GM06990 (cell line): ENCODE measurements around the gene CRY2.

Experiments used
- DNase-seq: peaks from one replicate; pipeline ENCODE4 v3.0.0-alpha.2; 2011; ENCODE audit not compliant: insufficient read length; ENCODE audit errors: extremely low read depth
- H3K27me3 ChIP-seq: replicated peaks from 2 replicates; pipeline ENCODE4 v1.6.0; 2011; ENCODE audit warnings: low read length; ENCODE audit not compliant: control insufficient read depth, insufficient read depth
- H3K36me3 ChIP-seq: 2 replicates; pipeline ENCODE4 v1.5.1; 2011; ENCODE audit warnings: low read length; ENCODE audit not compliant: control insufficient read depth, insufficient read depth
- H3K4me3 ChIP-seq: replicated peaks from 2 replicates; pipeline ENCODE4 v1.5.1; 2011; ENCODE audit warnings: low read depth, mild to moderate bottlenecking, control low read depth, low read length
- TF ChIP-seq, protein P1 (sequence below): IDR thresholded peaks from 2 replicates; pipeline ENCODE4 v1.5.1; 2011; ENCODE audit warnings: low read length, control low read depth, mild to moderate bottlenecking, inconsistent platforms; ENCODE audit not compliant: insufficient read depth, poor library complexity, severe bottlenecking

The CRY2 gene

DNA sequence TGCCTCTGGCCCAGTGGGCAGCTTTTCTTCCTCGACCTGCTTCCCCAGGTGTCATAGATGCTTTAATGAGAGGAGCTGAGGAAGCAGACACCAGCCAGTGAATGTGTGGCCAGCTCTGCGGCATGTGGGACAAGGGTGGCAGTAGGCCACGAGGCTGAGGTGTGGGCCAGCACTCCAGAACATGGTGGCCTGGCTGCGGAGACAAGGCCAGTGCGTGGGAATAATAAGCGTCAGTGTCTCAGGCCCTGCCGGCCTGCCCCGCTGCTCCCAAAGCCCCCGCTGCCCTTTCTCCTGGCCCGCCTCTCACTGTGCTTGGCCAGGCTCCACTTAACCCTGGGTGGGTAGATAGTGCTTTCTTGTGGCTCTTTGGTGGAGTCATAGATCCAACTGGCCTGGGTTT, 40.3 kb downstream of the CRY2 start:
- H3K27me3 ChIP-seq: no peaks in the 10 kb centered on the region

DNA sequence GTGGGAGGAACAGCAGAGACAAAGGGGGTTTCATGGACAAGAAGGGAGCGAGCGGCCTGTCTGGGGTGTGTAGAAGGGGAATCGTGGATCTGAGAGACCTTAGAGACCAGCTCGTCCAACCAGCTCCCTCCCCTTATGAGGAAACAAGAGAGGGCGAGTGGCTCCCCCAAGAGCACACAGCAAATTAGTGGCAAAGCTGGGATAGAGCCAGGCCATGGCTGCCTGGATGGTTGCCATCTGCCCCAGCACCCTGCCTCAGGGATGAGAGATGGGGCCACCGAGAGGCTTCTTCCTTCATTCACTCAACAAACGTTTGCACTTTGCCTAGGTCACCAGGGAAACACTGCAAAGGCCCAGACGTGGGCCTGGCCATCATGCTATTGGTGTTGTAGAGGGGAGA, 42.3 kb downstream of the CRY2 start:
- DNase-seq: no peak
- H3K36me3 ChIP-seq: no peaks in the 10 kb centered on the region
- TF ChIP-seq, protein P1, sequence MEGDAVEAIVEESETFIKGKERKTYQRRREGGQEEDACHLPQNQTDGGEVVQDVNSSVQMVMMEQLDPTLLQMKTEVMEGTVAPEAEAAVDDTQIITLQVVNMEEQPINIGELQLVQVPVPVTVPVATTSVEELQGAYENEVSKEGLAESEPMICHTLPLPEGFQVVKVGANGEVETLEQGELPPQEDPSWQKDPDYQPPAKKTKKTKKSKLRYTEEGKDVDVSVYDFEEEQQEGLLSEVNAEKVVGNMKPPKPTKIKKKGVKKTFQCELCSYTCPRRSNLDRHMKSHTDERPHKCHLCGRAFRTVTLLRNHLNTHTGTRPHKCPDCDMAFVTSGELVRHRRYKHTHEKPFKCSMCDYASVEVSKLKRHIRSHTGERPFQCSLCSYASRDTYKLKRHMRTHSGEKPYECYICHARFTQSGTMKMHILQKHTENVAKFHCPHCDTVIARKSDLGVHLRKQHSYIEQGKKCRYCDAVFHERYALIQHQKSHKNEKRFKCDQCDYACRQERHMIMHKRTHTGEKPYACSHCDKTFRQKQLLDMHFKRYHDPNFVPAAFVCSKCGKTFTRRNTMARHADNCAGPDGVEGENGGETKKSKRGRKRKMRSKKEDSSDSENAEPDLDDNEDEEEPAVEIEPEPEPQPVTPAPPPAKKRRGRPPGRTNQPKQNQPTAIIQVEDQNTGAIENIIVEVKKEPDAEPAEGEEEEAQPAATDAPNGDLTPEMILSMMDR: no peak
- no peaks in the 10 kb centered on the region; the same call in 1 of the 2 replicates for H3K27me3 ChIP-seq
- no peak overlapping the region for H3K4me3 ChIP-seq

More for the DNA sequence above, 40.3 kb downstream of the CRY2 start:
- no peak for DNase-seq
- Histone ChIP-seq H3K4me3 (no peak overlapping the region), H3K36me3 (no peaks in the 10 kb centered on the region; the same call in 1 of the 2 replicates)
- TF ChIP-seq, protein P1: no peak

DNA sequence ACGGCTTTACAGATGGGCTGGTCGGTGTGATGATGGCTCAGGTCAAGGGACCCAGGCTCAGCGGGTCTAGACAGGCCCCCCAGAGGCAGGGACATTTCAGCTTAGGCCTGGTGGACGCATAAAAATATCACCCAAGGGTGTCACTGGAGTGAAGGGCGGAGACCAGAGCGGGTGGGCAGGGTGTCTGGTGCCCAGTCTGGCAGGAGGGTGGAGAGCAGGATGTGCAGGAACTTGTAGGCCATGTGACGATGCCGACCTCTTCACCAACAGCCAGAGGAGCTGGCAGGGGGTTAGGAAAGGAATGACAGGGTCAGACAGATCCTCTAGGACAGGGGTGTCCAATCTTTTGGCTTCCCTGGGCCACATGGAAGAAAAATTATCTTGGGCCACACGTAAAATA, 42.7 kb downstream of the CRY2 start:
- Histone ChIP-seq H3K4me3 (no peak overlapping the region), H3K36me3 (no peaks in the 10 kb centered on the region), H3K27me3 (no peaks in the 10 kb centered on the region; the same call in 1 of the 2 replicates)
- TF ChIP-seq, protein P1: no peak
- DNase-seq: no peak

DNA sequence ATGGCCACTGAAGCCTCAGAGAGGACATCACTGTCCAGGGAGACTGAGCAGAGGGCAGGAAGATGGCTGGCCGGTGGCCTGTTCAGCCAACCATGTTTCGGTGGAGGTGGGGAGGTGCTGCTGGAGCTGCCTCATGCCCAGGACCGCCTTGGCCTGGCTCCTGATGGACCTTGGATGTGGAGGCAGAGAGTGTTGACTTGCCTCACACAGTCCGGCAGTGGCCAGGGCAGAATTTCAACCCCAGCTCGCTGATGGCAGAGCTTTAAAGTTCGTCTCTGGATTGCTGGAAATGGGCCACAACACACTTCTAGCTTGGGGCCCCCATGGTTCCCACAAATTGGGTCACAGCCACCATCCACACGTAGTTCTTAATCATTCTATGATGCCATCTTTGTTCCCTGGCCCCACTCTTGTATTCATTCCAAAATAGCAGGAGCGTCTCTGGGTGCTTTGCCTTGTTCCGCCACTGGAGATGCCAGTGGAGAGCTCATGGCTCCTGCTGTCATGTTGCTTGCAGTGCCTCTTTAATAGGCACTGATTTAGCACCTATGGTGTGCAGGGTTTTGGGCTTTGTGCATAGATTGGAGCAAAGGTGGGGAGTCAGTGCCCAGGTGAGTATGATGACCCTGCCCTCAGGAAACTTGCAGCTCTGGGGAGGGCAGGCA, 43.7 kb downstream of the CRY2 start:
- no peaks in the 10 kb centered on the region; the same call in 1 of the 2 replicates for H3K27me3 ChIP-seq
- H3K36me3 ChIP-seq: no peaks in the 10 kb centered on the region
- TF ChIP-seq, protein P1: no peak
- H3K4me3 ChIP-seq: no peak overlapping the region
- no peak for DNase-seq

DNA sequence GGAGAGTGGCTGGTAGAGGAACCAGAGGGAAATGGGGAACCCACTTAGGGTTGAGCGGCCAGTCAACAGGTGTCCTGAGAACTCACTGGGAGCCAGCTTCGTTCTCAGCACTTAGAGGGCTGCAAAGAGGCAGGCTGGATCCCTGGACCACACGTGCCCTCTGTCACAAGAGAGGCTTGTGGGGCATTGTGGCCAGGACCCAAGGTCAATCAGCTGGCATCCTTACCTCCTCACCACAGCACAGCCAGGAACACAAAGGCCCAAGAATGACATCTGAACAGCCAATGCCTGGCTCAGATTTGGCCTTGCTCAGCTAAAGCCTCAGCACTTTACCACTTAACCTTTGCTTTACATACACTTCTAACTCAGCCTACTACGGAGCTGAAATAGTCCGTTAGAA, 45.6 kb downstream of the CRY2 start:
- no peaks in the 10 kb centered on the region for H3K36me3 ChIP-seq
- TF ChIP-seq, protein P1: no peak
- no peak overlapping the region for H3K4me3 ChIP-seq
- no peak for DNase-seq
- H3K27me3 ChIP-seq: peaks cover 1% of the 10 kb centered on the region

DNA sequence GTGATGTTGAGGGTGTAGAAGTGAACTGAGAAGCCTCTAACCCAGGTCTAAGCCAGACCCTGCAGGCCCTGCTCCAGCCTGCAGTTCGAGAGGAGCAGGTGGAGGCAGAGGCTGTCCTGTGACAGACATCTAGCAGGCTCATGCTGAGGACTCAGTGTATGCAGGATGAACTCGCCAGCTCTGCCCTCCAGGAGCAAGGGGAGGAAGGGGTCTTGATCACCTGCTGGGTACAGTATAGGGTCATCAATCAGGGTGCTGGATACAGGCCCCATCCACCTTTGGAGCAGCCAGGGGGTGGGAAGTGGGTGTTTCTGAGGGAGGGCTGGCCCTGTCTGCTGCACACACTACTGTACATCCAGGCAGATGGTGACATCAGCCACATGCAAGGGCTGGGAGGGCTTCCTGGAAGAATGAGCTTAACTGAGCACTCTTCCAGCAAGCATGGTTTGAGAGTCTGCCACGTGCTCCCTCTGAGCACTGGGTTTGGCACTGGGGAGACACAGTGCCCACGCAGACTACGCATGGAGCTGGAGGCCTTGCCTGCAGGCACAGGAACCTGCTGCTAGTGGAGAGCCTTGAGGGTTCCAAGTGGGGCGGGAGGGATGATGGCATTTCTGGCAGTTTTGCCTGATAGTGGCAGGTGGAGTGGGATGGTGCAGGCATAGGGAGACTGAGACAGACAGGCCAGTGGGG, 47.4 kb downstream of the CRY2 start:
- TF ChIP-seq, protein P1: no peak
- Histone ChIP-seq H3K4me3 (no peak overlapping the region), H3K36me3 (no peaks in the 10 kb centered on the region), H3K27me3 (peaks cover 1% of the 10 kb centered on the region)
- DNase-seq: no peak
